Mucosa of rectum (tissue), 2 donors: ENCODE measurements around the gene RAB11FIP4.

Experiments
- H3K27ac ChIP-seq, 2 donors: one replicate each; pipeline ENCODE4 v1.7.0; 2013; ENCODE audit warnings: inconsistent platforms in 2 of 2, low read depth in 2 of 2, low read length in 2 of 2
- H3K27me3 ChIP-seq, 2 donors: one replicate each; pipeline ENCODE4 v1.7.0; 2013; ENCODE audit warnings: low read length in 2 of 2; ENCODE audit not compliant: control insufficient read depth in 2 of 2, insufficient read depth in 2 of 2
- H3K36me3 ChIP-seq, 2 donors: one replicate each; pipeline ENCODE4 v1.7.0; 2013; ENCODE audit warnings: low read length in 2 of 2; ENCODE audit not compliant: control insufficient read depth in 2 of 2, insufficient read depth in 2 of 2
- H3K4me1 ChIP-seq, 2 donors: one replicate each; pipeline ENCODE4 v1.7.0; 2013; ENCODE audit warnings: low read length in 2 of 2, mild to moderate bottlenecking in 1 of 2; ENCODE audit not compliant: control insufficient read depth in 2 of 2, insufficient read depth in 2 of 2
- H3K4me3 ChIP-seq, 2 donors: one replicate each; pipeline ENCODE4 v1.7.0; 2013; ENCODE audit warnings: low read length in 2 of 2
- H3K9ac ChIP-seq, 2 donors: one replicate each; pipeline ENCODE4 v1.7.0; 2013; ENCODE audit warnings: low read length in 2 of 2, low read depth in 1 of 2, mild to moderate bottlenecking in 1 of 2
- H3K9me3 ChIP-seq, 2 donors: one replicate each; pipeline ENCODE4 v1.7.0; 2013; ENCODE audit warnings: low read length in 2 of 2; ENCODE audit not compliant: control insufficient read depth in 2 of 2
- donor health status: healthy.
- donor health status: Normal muscosa, but diverticular disease.

Gene RAB11FIP4

GRCh38 chr17:31583772-31584356, 192.4 kb downstream of the RAB11FIP4 start:
- H3K4me3 ChIP-seq, result no peak overlapping the region
- no peaks in the 10 kb centered on the region for H3K27me3 ChIP-seq
- H3K9me3 ChIP-seq, result no peaks in the 10 kb centered on the region
- peaks cover 16 to 18% of the 10 kb centered on the region in 2 donors for H3K4me1 ChIP-seq
- no peaks in the 10 kb centered on the region for H3K36me3 ChIP-seq
- no peak overlapping the region for H3K9ac ChIP-seq
- H3K27ac ChIP-seq, result no peak overlapping the region

GRCh38 chr17:31584438-31585279, 193.2 kb downstream of the RAB11FIP4 start:
- H3K9me3 ChIP-seq, result no peaks in the 10 kb centered on the region
- H3K27ac ChIP-seq, result no peak overlapping the region
- H3K9ac ChIP-seq, result no peak overlapping the region
- H3K4me1 ChIP-seq, result peaks cover 16 to 18% of the 10 kb centered on the region in 2 donors
- no peaks in the 10 kb centered on the region for H3K36me3 ChIP-seq
- no peaks in the 10 kb centered on the region for H3K27me3 ChIP-seq
- H3K4me3 ChIP-seq, result no peak overlapping the region

GRCh38 chr17:31585280-31585630, 193.8 kb downstream of the RAB11FIP4 start:
- no peak overlapping the region for H3K4me3 ChIP-seq
- no peaks in the 10 kb centered on the region for H3K36me3 ChIP-seq
- H3K27me3 ChIP-seq, result no peaks in the 10 kb centered on the region
- no peak overlapping the region for H3K9ac ChIP-seq
- H3K9me3 ChIP-seq, result no peaks in the 10 kb centered on the region
- no peak overlapping the region for H3K27ac ChIP-seq
- H3K4me1 ChIP-seq, result peaks cover 16 to 18% of the 10 kb centered on the region in 2 donors

- Histone ChIP-seq H3K27ac (no peak overlapping the region), H3K4me3 (no peak overlapping the region), H3K9ac (no peak overlapping the region), H3K9me3 (no peaks in the 10 kb centered on the region), H3K4me1 (peaks cover 6 to 7% of the 10 kb centered on the region in 2 donors), H3K27me3 (no peaks in the 10 kb centered on the region), H3K36me3 (no peaks in the 10 kb centered on the region)
Observed at GRCh38 chr17:31586946-31587345, 195.5 kb downstream of the RAB11FIP4 start.

GRCh38 chr17:31587462-31587861, 196.0 kb downstream of the RAB11FIP4 start:
- Histone ChIP-seq H3K4me3 (no peak overlapping the region), H3K27ac (no peak overlapping the region), H3K36me3 (no peaks in the 10 kb centered on the region), H3K9me3 (no peaks in the 10 kb centered on the region), H3K27me3 (no peaks in the 10 kb centered on the region), H3K4me1 (peaks cover 2 to 4% of the 10 kb centered on the region in 2 donors), H3K9ac (no peak overlapping the region)
